Left lung (tissue), 10 donors: Measurements from ENCODE around the gene TDP1. TPM values are rescaled to one million over a fixed set of nuclear protein-coding genes. Genes with fewer than 3 reads are reported as not detected.

ENCODE experiments used
- ATAC-seq: fragments of 200-7000 bp; cut with Tn5 transposase; one replicate; pipeline ENCODE4 v1.9.1; 2020; ENCODE audit warnings: moderate library complexity
- DNase-seq, 4 donors: peaks; one replicate each; pipeline ENCODE4 v3.0.0-alpha.2; 2013 to 2020
- H3K27ac ChIP-seq, 2 donors: fragments of 200-600 bp; sonication (generic) in 1 of 2; one replicate each; pipeline versions ENCODE4 v1.5.0 to v1.8.0; 2020 to 2021
- H3K27me3 ChIP-seq, 2 donors: fragments of 200-600 bp; sonication (generic) in 1 of 2; one replicate each; pipeline versions ENCODE4 v1.5.0 to v1.8.0; 2020 to 2021
- H3K36me3 ChIP-seq, 2 donors: fragments of 200-600 bp; sonication (generic) in 1 of 2; one replicate each; pipeline versions ENCODE4 v1.5.0 to v1.8.0; 2020 to 2021
- H3K4me1 ChIP-seq, 2 donors: fragments of 200-600 bp; one replicate each; pipeline ENCODE4 v1.8.0; 2021
- H3K4me3 ChIP-seq, 2 donors: fragments of 200-600 bp; sonication (generic) in 1 of 2; one replicate each; pipeline versions ENCODE4 v1.5.0 to v1.8.0; 2020 to 2021; ENCODE audit warnings: mild to moderate bottlenecking in 1 of 2
- H3K9me3 ChIP-seq, 2 donors: fragments of 200-600 bp; sonication (generic) in 1 of 2; one replicate each; pipeline versions ENCODE4 v1.5.0 to v1.8.0; 2020 to 2021
- CTCF ChIP-seq, 2 donors: fragments of 200-600 bp; sonication (generic) in 1 of 2; IDR thresholded peaks; one replicate each; pipeline versions ENCODE4 v1.5.0 to v1.8.0; 2021; ENCODE audit warnings: antibody characterized with exemption in 2 of 2
- intact Hi-C, 2 donors: fragments of 100-400 bp; cut with DNase I; formaldehyde crosslinking; loops; one replicate each; pipeline versions ENCODE4 v1.11.2 to v1.14.2; 2022
- polyA plus RNA-seq, 6 donors: library from polyadenylated mRNA; unstranded; fragments of 120-200 nt; gene quantifications; one replicate each; pipeline ENCODE4 v1.2.1, GENCODE V29; 2013; ENCODE audit not compliant: insufficient read length in 6 of 6
- total RNA-seq, 2 donors: library from RNA; stranded (reverse); fragmentation: NEBNext Ultra II Directional; extraction: Animal tissue kit (Norgen Biotek cat#: 25700); gene quantifications; one replicate each; pipeline ENCODE4 v1.2.1, GENCODE V29; 2021
- donor health status: DM: no; HTN: yes; CAD: no.
- donor health status: DM: no; HTN: no; CAD: no.

Gene TDP1
- total and polyA plus RNA-seq, 8 donors, result 8.8 to 20.8 (median 15.8) TPM

DNA sequence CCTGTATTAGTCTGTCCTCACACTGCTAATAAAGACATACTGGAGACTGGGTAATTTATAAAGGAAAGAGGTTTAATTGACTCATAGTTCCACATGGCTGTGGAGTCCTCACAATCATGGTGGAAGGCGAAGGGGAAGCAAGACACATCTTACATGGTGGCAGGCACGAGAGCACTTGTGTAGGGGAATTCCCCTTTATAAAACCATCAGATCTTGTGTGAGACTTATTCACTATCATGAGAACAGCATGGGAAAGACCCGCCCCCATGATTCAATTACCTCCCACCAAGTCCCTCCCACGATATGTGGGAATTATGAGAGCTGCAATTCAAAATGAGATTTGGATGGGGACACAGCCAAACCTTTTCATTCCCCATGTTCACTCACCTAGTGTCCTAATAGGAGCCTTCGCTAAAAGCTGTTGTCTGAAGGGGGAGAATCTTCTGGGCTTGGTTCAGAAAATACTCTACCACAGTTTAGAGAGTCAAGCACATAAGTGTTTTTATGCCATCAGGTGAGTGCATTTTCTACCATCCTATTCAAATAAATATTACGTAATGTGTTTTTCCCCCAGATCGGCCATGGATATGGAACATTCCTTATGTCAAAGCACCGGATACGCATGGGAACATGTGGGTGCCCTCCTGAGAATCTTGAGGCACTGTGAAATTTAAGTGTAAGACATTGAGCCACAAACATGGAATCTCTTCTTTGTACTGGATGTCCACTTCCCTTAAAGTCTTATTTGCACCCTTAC, 86.9 kb downstream of the TDP1 start:
- H3K36me3 ChIP-seq, result peaks cover 0 to 39% of the 10 kb centered on the region in 2 donors
- no peak for TF ChIP-seq CTCF (IDR thresholded peaks at IDR 0.05)
- DNase-seq (no peak), ATAC-seq (no peak)
- no peaks in the 10 kb centered on the region for H3K27me3 ChIP-seq
- H3K4me1 ChIP-seq, result no peaks in the 10 kb centered on the region
- no peak overlapping the region for H3K4me3 ChIP-seq
- H3K27ac ChIP-seq, result no peak overlapping the region
- H3K9me3 ChIP-seq, result no peaks in the 10 kb centered on the region
- intact Hi-C loops, result no loop called here

- Histone ChIP-seq H3K4me1 (no peaks in the 10 kb centered on the region), H3K27ac (no peak overlapping the region), H3K4me3 (no peak overlapping the region), H3K36me3 (peaks cover 0 to 27% of the 10 kb centered on the region in 2 donors), H3K9me3 (no peaks in the 10 kb centered on the region), H3K27me3 (peaks cover 0 to under 1% of the 10 kb centered on the region in 2 donors)
- ATAC-seq, result no peak
- intact Hi-C loops, result no loop called here
- TF ChIP-seq CTCF (IDR thresholded peaks at IDR 0.05), result no peak
- DNase-seq, result no peak
These were observed 89.9 kb downstream of the TDP1 start for GRCh38 chr14:90045616-90046015.

DNA sequence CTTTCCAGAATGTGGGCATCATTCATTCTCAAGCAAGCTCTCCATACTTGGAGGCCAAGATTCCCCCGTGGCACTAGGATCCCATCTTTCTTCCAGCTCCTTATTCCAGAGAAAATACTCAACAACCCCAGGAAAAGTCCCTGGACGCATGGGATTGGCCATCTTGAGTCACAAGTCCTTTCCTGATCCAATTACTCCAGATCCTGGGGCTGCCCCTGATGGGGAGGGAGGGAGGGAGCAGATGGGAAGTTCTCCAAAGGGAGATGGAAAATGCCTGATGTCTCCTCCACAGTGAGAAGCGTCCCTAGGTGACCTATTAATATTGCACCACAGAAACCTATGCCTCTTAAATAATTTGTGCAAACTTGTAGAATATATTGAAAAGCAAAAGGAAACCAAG, 93.7 kb downstream of the TDP1 start:
- ATAC-seq, result no peak
- H3K27me3 ChIP-seq, result peaks cover 4 to 38% of the 10 kb centered on the region in 2 donors
- H3K4me1 ChIP-seq, result no peaks in the 10 kb centered on the region
- H3K4me3 ChIP-seq, result no peak overlapping the region
- no peak overlapping the region for H3K27ac ChIP-seq
- DNase-seq, result no peak
- no peaks in the 10 kb centered on the region for H3K9me3 ChIP-seq
- intact Hi-C loops, result no loop called here
- peaks cover 0 to 7% of the 10 kb centered on the region in 2 donors for H3K36me3 ChIP-seq
- no peak for TF ChIP-seq CTCF (IDR thresholded peaks at IDR 0.05)

DNA sequence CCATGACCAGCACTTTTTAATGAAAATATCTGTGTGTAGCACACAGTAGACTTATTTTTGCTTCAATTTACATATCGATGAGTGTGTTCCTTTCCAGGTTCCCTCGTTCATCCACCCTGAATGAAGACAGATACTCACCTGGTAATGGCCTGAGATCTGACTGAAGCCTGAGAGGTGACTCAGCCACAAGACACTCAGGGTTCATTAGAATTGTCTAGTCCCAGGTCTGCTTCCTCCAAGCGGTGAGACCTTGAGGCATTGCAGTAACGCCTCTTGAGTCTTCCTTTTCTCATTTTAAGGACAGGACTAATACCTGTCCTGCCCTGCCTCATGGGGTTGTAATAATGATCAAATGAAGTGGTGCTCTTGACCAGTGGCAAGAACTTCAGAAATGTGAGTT, 94.5 kb downstream of the TDP1 start:
- DNase-seq, result no peak
- intact Hi-C loops, result no loop called here
- H3K4me1 ChIP-seq, result no peaks in the 10 kb centered on the region

DNA sequence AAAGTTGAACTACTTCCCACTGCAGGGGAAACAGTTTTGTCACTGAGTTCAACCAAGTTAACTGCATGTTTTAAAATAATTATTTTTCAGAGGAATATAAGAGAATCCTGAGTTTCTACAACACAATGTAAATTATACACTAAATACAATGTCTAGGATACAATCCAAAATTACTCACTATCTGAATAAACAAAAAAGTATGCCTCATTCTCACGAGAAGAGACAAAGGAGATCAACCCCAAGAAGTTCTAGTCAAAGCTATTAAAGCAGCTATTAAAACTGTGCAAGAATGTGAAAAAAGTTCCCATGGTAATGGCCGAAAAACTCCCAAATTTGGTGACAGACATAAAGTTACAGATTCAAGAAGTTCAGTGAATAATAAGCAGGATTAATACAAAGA, 97.3 kb downstream of the TDP1 start:
- H3K9me3 ChIP-seq, result no peaks in the 10 kb centered on the region
- H3K4me1 ChIP-seq, result no peaks in the 10 kb centered on the region
- H3K36me3 ChIP-seq, result no peaks in the 10 kb centered on the region
- DNase-seq (no peak), ATAC-seq (no peak)
- intact Hi-C loops, result no loop called here
- no peak overlapping the region for H3K27ac ChIP-seq
- no peak for TF ChIP-seq CTCF (IDR thresholded peaks at IDR 0.05)
- no peak overlapping the region for H3K4me3 ChIP-seq
- peaks cover 27 to 75% of the 10 kb centered on the region in 2 donors for H3K27me3 ChIP-seq

More for the DNA sequence above, 94.5 kb downstream of the TDP1 start:
- no peaks in the 10 kb centered on the region for H3K9me3 ChIP-seq
- TF ChIP-seq CTCF (IDR thresholded peaks at IDR 0.05), result no peak
- H3K36me3 ChIP-seq, result no peaks in the 10 kb centered on the region
- H3K27ac ChIP-seq, result no peak overlapping the region
- H3K27me3 ChIP-seq, result peaks cover 12 to 47% of the 10 kb centered on the region in 2 donors
- ATAC-seq, result no peak
- H3K4me3 ChIP-seq, result no peak overlapping the region
